ENCODE data around the gene CDKN2AIP. TPM values are rescaled to one million over a fixed set of nuclear protein-coding genes. Genes with fewer than 3 reads are reported as not detected.

CDKN2AIP gene
- polyA plus RNA-seq, 1 of the 3 experiments (the other 2 are of a cell fraction): 8.3 TPM

DNA sequence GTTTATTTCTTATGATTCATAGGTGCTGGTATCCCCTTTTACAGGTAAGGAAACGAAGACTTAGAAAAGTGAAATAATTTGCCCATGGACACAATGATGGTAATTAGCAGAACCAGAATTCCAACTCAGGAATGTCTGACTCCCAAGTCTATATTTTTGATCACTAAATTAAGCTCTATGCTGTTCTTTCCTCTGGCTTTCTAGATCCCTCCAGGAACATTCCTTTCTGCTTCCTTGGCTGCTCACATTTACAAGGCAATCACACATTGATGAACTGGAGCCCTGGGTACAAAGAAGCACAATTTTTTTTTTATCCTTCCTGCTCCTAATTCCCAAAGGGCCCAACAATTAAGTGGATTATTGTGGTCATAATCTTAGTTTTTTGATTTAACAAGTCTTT, 7.0 kb upstream of the CDKN2AIP start:
- Histone ChIP-seq H3K27me3 (ENCODE audit: insufficient read depth) (no peaks in the 10 kb centered on the region), H3K27ac (ENCODE audit: low read depth in 2 of 2, low read length in 1 of 2) (no peak overlapping the region), H3K4me1 (ENCODE audit: control insufficient read depth in 1 of 2, insufficient read depth in 2 of 2, low read depth in 1 of 2, low read length in 1 of 2) (no peaks in the 10 kb centered on the region), H4K20me1 (ENCODE audit: insufficient read depth) (no peaks in the 10 kb centered on the region), H3F3A (replicated peaks; ENCODE audit: insufficient read depth) (peaks cover 18% of the 10 kb centered on the region), H3K4me2 (no peak overlapping the region), H3K9me3 (no peaks in the 10 kb centered on the region), H3K36me3 (replicated peaks in 1 of 2; ENCODE audit: control insufficient read depth in 1 of 2, insufficient read depth in 2 of 2, low read length in 1 of 2) (no peaks in the 10 kb centered on the region), H3K9ac (no peak overlapping the region), H3K4me3 (ENCODE audit: low read depth in 2 of 2, low read length in 1 of 2) (no peak overlapping the region), H3K79me2 (ENCODE audit: insufficient read depth) (peaks cover 4% of the 10 kb centered on the region; the same call in 1 of the 2 replicates), H3K9me2 (no peaks in the 10 kb centered on the region), H2AFZ (ENCODE audit: low read depth) (no peak overlapping the region)
- TF ChIP-seq TCF12 (IDR thresholded peaks at IDR 0.05): no peak
- no peak for TF ChIP-seq EZH2phosphoT487 (IDR thresholded peaks at IDR 0.05; ENCODE audit: borderline replicate concordance, low read depth)
- no peak for TF ChIP-seq FOSL2 (IDR thresholded peaks at IDR 0.05; ENCODE audit: borderline replicate concordance, low read depth)
- no peak for TF ChIP-seq NFIC (IDR thresholded peaks at IDR 0.05; ENCODE audit: borderline replicate concordance)
- TF ChIP-seq TAF1 (IDR thresholded peaks at IDR 0.05; ENCODE audit: borderline replicate concordance, low read depth, low read length): no peak
- no peak for TF ChIP-seq RCOR1 (IDR thresholded peaks at IDR 0.05; ENCODE audit: low read length)
- TF ChIP-seq RAD21 (IDR thresholded peaks at IDR 0.05; ENCODE audit: low read length): no peak
- TF ChIP-seq, protein P1, sequence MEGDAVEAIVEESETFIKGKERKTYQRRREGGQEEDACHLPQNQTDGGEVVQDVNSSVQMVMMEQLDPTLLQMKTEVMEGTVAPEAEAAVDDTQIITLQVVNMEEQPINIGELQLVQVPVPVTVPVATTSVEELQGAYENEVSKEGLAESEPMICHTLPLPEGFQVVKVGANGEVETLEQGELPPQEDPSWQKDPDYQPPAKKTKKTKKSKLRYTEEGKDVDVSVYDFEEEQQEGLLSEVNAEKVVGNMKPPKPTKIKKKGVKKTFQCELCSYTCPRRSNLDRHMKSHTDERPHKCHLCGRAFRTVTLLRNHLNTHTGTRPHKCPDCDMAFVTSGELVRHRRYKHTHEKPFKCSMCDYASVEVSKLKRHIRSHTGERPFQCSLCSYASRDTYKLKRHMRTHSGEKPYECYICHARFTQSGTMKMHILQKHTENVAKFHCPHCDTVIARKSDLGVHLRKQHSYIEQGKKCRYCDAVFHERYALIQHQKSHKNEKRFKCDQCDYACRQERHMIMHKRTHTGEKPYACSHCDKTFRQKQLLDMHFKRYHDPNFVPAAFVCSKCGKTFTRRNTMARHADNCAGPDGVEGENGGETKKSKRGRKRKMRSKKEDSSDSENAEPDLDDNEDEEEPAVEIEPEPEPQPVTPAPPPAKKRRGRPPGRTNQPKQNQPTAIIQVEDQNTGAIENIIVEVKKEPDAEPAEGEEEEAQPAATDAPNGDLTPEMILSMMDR (IDR thresholded peaks at IDR 0.05): no peak
- no peak for DNase-seq
- ChIA-PET CTCF (no interaction called here), POLR2A (no interaction called here)
- WGBS (ENCODE audit: low lambda C conversion rate): 90% methylated on average over 1 of the region's 1 CpG

DNA sequence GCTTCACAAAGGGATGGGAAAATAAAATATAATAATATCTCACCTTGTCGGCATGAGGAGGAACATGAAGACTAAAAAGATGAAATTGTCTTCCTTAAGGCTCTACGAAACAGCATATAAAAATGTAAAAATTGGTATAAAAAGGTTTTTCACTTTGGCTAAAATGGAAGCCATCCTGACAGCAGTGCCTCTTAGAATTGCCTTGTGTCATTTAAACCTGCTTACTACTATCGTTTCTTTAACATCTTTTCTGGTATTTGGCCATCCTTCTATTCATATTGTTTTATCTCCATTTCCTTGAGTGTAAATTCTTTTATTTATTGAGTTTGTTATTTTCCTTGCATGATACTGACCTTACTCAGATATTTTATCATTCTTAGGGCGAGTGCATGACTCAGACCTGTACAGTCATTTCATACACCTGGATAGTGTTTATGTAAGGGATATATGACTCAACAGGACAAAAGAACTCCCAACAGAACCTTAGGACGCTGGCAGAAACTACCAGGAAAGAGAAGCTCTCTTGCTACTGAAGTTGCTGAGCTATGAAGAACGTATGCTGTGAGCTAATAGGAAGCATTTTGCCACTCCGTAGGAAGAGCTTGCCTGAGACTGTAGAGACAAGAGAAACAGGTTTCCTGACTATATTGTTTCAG, 5.8 kb upstream of the CDKN2AIP start:
- Histone ChIP-seq H3K9me3 (no peaks in the 10 kb centered on the region), H3K9me2 (no peaks in the 10 kb centered on the region), H3K36me3 (replicated peaks in 1 of 2; ENCODE audit: control insufficient read depth in 1 of 2, insufficient read depth in 2 of 2, low read length in 1 of 2) (no peaks in the 10 kb centered on the region), H2AFZ (ENCODE audit: low read depth) (peak overlapping the region; percentile 24; the same call in 1 of the 2 replicates), H3K4me2 (peak overlapping the region; percentile 7; the same call in 1 of the 2 replicates), H3K27ac (ENCODE audit: low read depth in 2 of 2, low read length in 1 of 2) (peak overlapping the region in 1 of 2 experiments; percentile 35; a peak in 2 of 4 replicates), H3K4me1 (ENCODE audit: control insufficient read depth in 1 of 2, insufficient read depth in 2 of 2, low read depth in 1 of 2, low read length in 1 of 2) (no peaks in the 10 kb centered on the region; a peak in 2 of 4 replicates), H3K9ac (0 out of 2 replicates have a peak overlapping the region, but pooled peaks have one; percentile 5), H3K4me3 (ENCODE audit: low read depth in 2 of 2, low read length in 1 of 2) (no peak overlapping the region), H3K27me3 (ENCODE audit: insufficient read depth) (no peaks in the 10 kb centered on the region), H3F3A (replicated peaks; ENCODE audit: insufficient read depth) (peaks cover 24% of the 10 kb centered on the region), H4K20me1 (ENCODE audit: insufficient read depth) (no peaks in the 10 kb centered on the region), H3K79me2 (ENCODE audit: insufficient read depth) (peaks cover 11% of the 10 kb centered on the region; the same call in 1 of the 2 replicates)
- 46% methylated on average over 7 of the region's 7 CpGs for WGBS (ENCODE audit: low lambda C conversion rate)
- POLR2A ChIA-PET: no interaction called here
- CTCF ChIA-PET: no interaction called here
- DNase-seq: no peak
- TF ChIP-seq FOSL2 (IDR thresholded peaks at IDR 0.05; ENCODE audit: borderline replicate concordance, low read depth) (peak; percentile 79; the same call in 1 of the 2 replicates), ELF1 (IDR thresholded peaks at IDR 0.05) (no peak), FOXM1 (IDR thresholded peaks at IDR 0.05; ENCODE audit: low read depth) (no peak), SIN3A (IDR thresholded peaks at IDR 0.05; ENCODE audit: borderline replicate concordance, low read depth, low read length) (no peak), TCF12 (IDR thresholded peaks at IDR 0.05) (peak; percentile 76), EZH2phosphoT487 (IDR thresholded peaks at IDR 0.05; ENCODE audit: borderline replicate concordance, low read depth) (no peak), JUND (IDR thresholded peaks at IDR 0.05) (peak; percentile 65), EP300 (IDR thresholded peaks at IDR 0.05; ENCODE audit: borderline replicate concordance in 1 of 2, low read depth in 1 of 2, low read length in 1 of 2) (0 out of 4 replicates have a peak, but pooled peaks of 1 of the 2 experiments have one; percentile 9)
- TF ChIP-seq, protein P2, sequence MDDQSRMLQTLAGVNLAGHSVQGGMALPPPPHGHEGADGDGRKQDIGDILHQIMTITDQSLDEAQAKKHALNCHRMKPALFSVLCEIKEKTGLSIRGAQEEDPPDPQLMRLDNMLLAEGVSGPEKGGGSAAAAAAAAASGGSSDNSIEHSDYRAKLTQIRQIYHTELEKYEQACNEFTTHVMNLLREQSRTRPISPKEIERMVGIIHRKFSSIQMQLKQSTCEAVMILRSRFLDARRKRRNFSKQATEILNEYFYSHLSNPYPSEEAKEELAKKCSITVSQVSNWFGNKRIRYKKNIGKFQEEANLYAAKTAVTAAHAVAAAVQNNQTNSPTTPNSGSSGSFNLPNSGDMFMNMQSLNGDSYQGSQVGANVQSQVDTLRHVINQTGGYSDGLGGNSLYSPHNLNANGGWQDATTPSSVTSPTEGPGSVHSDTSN (IDR thresholded peaks at IDR 0.05): peak; percentile 24; the same call in 1 of the 2 replicates

Data from SK-N-SH (cell line).